HFF-Myc (cell line): Measurements from ENCODE around the gene BCAP31.
"Not testable (repeated sequence)": the region's sequence is repeated elsewhere in the genome, so short reads cannot be mapped to it uniquely, and the experiment has no call there.

Experiments used
- DNase-seq: peaks from one replicate; pipeline ENCODE4 v3.0.0-alpha.2; 2011; ENCODE audit warnings: low read depth; ENCODE audit errors: extremely low read depth
- H3K4me3 ChIP-seq: replicated peaks from 2 replicates; pipeline ENCODE4 v1.5.1; 2011; ENCODE audit warnings: low read depth, mild to moderate bottlenecking, control low read depth, low read length
- CTCF ChIP-seq: IDR thresholded peaks from 2 replicates; pipeline ENCODE4 v1.5.1; 2012; ENCODE audit warnings: mild to moderate bottlenecking, low read depth, low read length, control low read depth; ENCODE audit errors: missing control alignments

BCAP31 gene

GRCh38 chrX:153692611-153693156 is 31.5 kb downstream of the BCAP31 start:
- TF ChIP-seq CTCF: no peak
- H3K4me3 ChIP-seq: no peak overlapping the region

GRCh38 chrX:153692003-153692402 is 32.2 kb downstream of the BCAP31 start:
- TF ChIP-seq CTCF: no peak
- no peak overlapping the region for H3K4me3 ChIP-seq
- DNase-seq: no peak

More at GRCh38 chrX:153692611-153693156, 31.5 kb downstream of the BCAP31 start:
- DNase-seq: no peak

GRCh38 chrX:153691032-153691827 is 33.0 kb downstream of the BCAP31 start:
- not testable (repeated sequence) for H3K4me3 ChIP-seq, DNase-seq

- peak overlapping the region; percentile 49 for H3K4me3 ChIP-seq
- no peak for DNase-seq
- TF ChIP-seq CTCF: no peak
These were observed 33.7 kb downstream of the BCAP31 start for GRCh38 chrX:153690466-153690865.

GRCh38 chrX:153689654-153690465 is 34.3 kb downstream of the BCAP31 start:
- peak overlapping the region; percentile 49 for H3K4me3 ChIP-seq
- TF ChIP-seq CTCF: peak; percentile 16
- DNase-seq: no peak

GRCh38 chrX:153688911-153689590 is 35.1 kb downstream of the BCAP31 start:
- no peak for DNase-seq
- H3K4me3 ChIP-seq: peak overlapping the region; percentile 49

More at GRCh38 chrX:153688911-153689590, 35.1 kb downstream of the BCAP31 start:
- no peak for TF ChIP-seq CTCF
